WTC11 (cell line): ENCODE results near the gene PSD.

Source experiments
- ATF3 ChIP-seq: sonication (generic); formaldehyde crosslinking; conservative IDR thresholded peaks from 2 replicates; pipeline ENCODE4 v1.8.1; 2022; ENCODE audit warnings: mild to moderate bottlenecking, missing genetic modification reagents
- CTCF ChIP-seq: fragments of 200-600 bp; IDR thresholded peaks from 2 replicates; pipeline ENCODE4 v1.8.0; 2022; ENCODE audit warnings: antibody characterized with exemption
- ZNF121 ChIP-seq: sonication (generic); formaldehyde crosslinking; IDR thresholded peaks from 2 replicates; pipeline ENCODE4 v1.8.0; 2023; ENCODE audit warnings: missing genetic modification reagents
- ZNF416 ChIP-seq: fragments of 250-450 bp; sonication (Bioruptor Pico); IDR thresholded peaks from 2 replicates; pipeline ENCODE4 v1.9.0; 2021; ENCODE audit warnings: mild to moderate bottlenecking, inconsistent platforms
- ZNF671 ChIP-seq: fragments of 250-450 bp; sonication (Bioruptor Pico); IDR thresholded peaks from 2 replicates; pipeline ENCODE4 v1.8.0; 2021; ENCODE audit warnings: mild to moderate bottlenecking

GRCh38 chr10:102410429-102411073, 8.0 kb downstream of the PSD start:
- TF ChIP-seq CTCF (no peak), ZNF416 (CRISPR knock-in tag) (no peak), ZNF121 (CRISPR knock-in tag) (no peak), ZNF671 (CRISPR knock-in tag) (no peak), ATF3 (no peak)
